GM04504 (cell line): ENCODE measurements around the gene SPON1.
"Not testable (repeated sequence)": the region's sequence is repeated elsewhere in the genome, so short reads cannot be mapped to it uniquely, and the experiment has no call there.

Experiments
- DNase-seq: peaks from one replicate; pipeline ENCODE4 v3.0.0-alpha.2; 2012; ENCODE audit warnings: low read depth

SPON1 gene

DNA sequence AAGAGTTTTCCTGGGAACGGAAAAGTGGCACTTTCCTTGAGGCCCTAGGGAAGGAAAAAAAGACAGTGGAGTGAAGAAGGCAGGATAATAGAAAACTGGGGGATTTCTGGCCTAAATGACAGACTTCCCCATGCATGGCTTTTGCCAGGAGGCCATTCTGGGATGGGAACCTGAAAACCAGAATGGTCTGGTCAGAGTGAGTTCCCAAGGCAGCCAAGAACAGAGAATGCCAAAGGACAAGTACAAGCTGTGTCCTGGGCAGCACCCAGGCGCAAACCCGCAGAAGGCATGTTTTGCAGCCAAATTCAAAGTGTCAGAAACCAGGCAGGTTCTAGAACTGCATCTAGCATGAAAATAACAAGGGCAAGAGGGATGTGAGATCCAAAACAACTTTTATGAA is 162.4 kb downstream of the SPON1 start:
- DNase-seq = no peak

DNA sequence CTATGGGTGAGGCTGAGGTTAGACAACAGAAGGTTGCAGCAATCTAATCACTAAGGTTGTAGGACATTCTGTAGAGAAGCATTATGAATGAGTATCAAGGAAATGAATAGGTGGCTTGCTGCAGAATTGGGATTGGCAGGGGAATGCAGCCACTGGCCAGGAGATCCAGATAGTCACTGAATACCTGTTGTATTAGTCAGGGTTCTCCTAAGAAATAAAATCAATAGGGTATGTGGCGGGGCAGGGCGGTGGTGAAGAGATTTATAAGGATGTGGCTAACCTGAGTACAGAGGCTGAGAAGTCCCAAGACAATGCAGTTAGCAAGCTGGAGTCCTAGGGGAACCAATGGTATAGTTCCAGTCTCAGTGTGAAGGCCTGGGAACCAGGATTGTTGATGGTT is 163.0 kb downstream of the SPON1 start:
- DNase-seq = no peak

DNA sequence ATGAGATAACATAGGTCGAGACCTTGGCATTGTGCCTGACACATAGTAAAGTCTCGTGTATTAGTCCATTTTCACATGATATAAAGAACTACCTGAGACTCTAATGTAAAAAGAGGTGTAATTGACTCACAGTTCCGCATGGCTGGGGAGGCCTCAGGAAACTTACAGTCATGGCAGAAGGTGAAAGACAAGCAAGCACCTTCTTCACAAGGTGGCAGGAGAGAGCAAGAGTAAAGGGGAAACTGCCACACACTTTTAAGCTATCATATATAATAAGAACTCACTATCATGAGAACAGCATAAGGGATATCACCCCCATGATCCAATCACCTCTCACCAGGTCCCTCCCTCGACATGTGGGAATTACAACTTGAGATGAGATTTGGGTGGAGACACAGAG is 165.2 kb downstream of the SPON1 start:
- DNase-seq = no peak

DNA sequence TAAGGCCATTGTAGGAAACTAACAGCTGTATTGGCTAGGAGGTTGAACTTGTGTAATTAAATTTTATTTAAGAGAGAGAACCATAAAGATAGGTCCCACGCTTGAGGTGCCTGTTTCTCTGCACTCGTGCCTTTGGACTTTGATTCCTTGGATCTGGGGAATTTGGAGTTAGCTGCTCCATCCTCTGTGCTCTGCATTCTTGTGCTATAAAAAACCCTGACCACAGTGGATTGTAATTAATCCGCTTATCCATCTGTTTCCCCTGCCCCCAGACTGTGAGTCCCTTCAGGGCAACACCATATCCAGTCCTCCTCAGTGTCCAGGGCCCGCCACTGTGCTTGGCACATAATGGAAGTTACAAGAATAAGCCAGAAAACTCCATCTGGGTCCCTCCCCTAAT is 169.8 kb downstream of the SPON1 start:
- DNase-seq = no peak

DNA sequence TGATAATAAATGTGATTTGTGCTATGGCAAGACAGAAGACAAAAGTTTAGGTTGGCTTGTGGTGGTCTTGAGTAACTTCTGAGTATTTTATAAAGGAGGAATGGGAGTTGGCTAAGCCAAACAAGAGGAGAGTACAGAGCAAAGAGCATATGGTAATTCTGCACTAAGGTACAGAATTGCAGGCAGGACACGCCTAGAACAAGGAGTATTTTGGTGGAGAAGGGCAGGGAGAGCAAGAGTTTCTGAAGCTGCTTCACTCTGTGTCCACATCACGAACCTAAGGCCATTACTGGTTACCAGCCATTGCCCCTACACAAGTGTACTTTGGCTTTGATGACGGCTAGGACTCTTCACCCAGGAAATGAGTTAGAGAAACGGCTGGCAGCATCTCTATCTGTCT is 170.9 kb downstream of the SPON1 start:
- DNase-seq = no peak

DNA sequence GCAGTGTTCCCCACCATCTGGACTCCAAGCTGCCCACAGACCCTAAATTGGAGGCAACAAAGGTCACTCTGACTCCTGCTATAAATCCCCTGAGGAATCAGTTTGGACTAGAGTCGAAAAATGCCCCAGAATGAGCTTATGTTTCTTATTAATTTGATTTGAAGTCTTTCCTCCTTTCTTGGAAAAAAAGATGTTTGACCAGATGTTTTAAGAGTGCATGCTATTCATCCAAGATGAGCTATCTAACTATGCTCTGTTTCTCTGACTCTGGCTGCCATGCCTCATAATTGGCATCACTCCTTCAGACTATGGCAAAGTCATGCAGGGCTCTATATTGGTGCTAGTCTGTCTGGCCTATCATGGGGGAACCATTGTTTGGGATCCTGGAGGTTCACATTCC is 174.0 kb downstream of the SPON1 start:
- no peak for DNase-seq

DNA sequence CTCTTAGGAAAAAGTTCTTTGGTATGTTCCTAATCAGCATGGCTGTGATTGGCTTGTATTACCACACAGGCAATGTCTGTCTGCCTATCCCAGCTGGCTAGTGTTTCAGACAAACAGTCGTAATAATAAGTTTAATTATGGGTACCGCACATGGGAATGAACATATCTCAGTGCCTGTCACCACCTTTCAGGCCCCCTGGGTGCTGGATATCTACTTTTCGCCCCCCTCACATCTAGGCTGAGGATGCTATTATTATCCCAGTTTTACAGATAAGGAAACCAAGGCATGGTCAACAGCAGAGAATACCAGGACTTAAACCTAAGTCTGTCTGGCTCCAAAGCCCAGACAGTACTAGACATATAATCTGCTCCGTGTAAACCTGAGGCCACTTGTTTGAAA is 174.8 kb downstream of the SPON1 start:
- no peak for DNase-seq

DNA sequence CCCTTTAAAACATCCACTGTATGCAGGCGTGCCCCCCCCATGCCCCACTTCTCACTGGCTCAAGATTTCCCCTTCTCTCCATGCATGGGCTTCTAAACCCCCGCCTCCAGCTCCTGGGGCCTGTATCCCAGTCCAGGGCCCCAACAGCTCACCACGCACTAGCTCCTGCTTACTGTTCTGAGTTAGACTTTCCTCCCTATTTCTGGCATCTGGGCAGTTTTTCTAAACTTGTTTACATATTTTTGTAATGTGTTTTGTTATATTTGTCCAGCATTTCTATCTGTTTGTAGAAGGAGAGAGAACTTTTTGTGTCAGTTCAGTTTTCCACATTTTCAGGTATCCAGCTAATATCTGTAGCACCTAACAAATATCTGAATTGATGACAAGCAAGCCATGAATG is 178.5 kb downstream of the SPON1 start:
- DNase-seq = no peak

DNA sequence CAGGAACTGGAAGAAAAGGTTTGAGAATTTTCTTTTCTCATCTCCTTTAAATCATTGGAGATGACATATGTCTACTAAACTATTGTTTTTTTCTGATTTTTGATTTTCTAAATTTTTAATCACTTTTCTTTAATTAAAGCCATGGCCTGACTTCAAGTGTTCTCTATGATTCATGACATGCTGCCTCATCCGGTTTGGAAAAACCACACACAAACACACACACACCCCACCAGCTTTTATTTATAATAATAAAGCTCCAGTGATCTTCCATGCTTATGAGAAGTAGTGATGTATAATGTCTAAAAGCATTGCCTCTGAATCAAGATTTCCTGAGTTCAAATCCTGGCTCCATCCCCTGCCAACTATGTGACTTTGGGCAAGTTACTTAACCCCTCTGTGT is 179.2 kb downstream of the SPON1 start:
- DNase-seq = no peak

DNA sequence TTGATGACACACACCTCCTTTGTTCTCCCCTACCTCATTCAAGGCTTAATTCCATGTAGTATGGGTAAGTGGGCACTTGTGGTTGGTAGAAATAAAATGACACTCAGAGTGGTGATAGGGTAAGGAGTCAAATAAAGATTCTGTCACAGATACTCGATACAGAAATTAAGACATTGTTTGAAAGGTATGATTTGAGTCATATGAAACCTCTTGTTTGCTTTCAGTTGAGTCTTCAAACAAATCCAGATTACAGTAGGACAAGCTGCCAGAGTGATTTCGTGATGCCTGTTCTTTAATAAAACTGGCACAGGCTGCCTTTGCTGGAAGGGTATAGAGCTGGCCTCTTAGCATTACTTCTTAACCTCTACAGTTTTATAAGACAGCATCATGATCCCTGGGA is 182.4 kb downstream of the SPON1 start:
- DNase-seq = no peak

DNA sequence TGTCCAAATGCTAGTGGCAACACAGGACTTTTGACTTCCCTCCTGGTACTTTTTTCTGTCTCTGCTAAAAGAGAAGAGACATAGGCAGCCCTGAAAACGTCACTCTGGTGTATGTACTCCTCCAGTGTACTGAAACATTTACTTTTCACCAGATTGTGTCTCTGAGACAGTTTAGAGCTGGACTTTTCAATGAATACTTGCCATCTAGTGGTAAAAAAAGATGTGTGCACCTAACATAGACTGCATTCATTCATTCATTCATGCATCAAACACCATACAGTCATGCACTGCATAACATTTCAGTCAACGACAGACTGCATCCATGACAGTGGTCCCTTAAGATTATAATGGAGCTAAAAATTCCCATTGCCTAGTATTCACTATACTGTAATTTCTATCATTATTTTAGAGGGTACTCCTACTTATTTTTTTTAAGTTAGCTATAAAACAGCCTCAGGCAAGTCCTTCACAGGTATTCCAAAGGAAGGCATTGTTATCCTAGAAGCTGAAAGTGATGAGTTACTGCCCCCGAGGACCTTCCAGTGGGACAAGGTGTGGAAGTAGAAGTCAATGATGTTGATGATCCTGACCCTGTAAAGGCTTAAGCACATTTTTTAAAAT is 186.2 kb downstream of the SPON1 start:
- DNase-seq = peak; percentile 13

DNA sequence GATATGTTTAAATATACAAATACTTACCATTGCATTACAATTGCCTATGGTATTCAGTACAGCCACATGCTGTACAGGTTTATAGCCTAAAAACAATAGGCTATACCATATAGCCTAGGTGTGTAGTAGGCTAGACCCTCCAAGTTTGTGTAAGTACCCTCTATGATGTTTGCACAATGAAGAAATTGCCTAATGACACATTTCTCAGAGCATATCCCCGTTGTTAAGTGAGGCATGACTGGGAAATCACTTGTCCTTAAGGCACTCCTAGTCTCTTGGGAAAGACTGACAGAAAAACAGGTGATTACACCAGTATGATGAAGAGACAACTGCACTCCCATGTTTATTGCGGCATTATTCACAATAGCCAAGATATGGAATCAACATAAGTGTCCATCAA is 187.2 kb downstream of the SPON1 start:
- no peak for DNase-seq

DNA sequence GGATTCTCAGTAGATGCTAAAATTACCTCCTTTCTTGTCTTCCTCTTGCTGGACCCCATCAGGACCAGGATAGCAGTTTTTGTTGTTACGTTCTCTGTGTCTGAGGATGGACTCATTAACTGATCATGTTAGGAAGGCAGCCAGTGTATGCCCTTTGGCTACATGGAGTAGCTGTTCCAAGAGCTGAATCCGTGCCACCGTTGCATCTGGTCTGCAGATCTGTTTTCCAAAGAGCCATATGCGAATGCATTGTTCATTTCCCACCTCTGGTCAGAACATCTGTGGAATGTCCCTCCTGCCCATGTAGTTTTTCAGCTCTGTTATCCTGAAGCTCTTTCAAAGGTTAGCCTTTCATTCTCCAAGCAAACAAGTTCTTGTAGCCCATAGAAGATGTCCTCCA is 188.4 kb downstream of the SPON1 start:
- DNase-seq = no peak

DNA sequence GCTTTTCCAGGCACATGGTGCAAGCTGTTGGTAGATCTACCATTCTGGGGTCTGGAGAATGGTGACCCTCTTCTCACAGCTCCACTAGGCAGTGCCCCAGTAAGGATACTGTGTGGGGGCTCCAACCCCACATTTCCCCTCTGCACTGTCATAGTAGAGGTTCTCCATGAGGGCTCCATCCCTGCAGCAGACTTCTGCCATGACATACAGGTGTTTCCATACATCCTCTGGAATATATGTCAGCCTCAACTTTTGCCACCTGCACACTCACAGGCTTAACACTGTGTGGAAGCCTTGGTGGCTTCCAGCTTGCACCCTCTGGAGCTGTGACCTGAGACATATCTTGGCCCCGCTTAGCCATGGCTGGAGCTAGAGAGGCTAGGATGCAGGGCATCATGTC is 191.6 kb downstream of the SPON1 start:
- not testable (repeated sequence) for DNase-seq

DNA sequence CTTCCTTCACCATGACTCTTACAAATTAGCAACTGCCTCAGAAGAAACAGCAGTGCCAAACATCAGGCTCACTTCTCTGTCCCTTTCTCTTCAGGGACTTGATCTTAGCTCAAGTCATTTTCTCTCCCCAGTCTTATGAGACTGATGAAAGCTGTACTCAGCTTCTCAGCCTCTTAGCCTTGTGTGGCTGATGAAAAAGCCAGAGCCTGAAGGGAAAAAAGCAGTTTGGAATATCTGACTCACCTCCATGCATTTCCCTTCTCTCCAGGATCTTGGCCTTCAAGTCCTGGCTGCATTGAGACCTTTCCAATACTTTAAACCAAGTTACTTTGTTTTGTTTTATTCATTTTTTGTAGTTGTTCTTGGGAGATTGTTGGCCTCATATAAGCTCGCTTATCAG is 195.9 kb downstream of the SPON1 start:
- DNase-seq = no peak

DNA sequence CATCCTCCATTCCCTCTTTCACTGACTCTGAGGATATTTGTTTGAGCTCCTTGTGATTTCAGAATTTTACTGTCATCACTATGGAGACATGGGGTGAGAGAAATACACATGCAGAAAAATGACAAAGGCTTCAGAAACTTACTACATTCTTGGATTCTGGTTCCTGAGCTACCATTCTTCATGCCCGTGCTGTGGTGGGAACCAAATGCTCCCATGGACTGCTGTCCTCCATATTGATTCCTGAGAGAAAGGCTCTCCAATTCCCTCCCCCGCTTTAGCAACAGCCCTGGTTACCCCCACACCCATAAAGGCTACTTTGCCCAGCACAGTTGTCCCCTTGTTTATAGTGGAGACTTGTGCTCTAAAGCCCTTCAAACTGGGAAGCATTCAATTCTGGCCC is 201.1 kb downstream of the SPON1 start:
- no peak for DNase-seq

DNA sequence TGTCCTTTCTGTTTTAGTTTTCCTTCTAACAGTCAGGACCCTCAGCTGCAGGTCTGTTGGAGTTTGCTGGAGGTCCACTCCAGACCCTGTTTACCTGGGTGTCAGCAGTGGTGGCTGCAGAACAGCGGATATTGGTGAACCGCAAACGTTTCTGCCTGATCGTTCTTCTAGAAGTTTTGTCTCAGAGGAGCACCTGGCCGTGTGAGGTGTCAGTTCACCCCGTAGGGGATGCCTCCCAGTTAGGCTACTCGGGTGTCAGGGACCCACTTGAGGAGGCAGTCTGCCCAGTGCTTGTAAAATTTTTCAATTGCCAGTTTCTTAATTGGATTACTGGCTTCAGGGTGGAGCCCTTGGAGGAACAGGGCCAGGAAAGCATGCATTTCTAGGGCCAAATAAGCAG is 211.2 kb downstream of the SPON1 start:
- not testable (repeated sequence) for DNase-seq

DNA sequence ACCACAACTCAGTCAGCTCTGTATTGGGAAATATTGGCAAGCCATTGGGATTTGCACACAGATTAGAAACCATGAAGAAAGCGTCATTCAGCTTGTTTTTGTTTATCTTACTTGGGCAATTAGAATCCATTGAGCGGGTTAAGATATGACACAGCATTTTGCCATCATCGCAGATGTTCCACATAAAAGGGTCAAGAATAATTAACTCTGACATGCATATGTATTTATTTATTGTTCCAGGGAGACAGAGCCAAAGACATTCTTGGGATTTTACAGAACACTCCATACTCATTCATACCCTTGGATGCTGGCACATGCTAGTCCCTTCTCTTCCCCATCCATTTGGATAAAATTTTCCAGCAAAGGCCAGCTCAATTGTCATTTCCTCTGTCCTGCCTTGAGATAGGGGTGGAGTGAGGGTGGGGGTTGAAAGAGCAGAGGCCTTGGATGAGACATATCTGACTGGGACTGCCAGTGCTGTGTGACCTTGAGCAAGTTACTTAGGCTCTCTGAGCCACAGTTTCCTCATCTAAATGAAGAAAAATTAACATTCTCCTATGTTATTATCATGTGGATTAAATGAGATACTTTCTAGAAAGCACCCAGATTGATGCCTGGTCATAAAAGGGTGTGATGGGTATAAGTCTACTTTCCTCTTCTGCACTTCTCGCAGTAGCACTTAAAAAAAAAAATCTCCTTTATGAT is 216.7 kb downstream of the SPON1 start:
- peak; percentile 43 for DNase-seq

DNA sequence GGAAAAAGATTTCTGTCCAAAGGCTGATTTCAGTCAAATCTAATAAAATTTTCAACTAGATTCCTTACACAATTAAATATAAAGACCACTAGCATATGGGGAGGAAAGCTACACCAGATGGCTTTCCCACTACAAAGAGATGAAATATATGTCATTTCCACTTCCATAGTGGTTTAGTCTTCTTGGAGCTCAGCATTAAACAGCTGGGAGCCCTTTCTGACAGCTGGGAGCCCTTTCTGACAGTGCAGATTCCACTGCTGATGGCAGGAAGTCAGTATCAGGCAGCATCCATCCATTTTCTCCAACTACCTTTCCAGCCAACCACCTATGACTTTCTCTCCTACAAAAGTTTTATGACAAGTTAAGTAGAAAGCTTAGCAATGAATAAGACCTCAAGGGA is 218.6 kb downstream of the SPON1 start:
- DNase-seq = no peak

DNA sequence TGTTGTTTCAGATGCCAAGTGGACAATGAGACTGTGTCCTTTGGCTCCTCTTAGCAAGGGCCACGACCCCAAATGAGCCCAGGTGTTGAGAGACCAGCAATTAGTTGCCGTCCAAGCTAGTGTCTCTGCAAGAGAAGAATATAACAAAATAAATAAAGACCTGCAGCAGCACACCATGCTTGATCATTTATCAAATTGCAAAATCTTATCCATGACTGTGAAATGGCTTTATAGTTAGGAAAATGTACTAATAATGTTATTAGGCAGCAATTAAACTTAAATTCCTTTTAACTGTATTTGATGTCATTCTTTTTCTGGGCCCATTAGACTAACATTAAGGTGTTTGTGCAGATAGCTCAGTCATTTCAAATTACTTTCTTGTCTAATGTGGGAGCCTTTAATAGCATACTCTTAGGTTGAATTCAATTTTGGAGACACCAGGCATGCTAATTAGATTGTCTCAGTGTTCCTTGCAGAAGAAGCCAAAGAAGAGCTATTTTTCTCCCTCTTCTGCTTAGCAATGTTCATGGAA is 220.4 kb downstream of the SPON1 start:
- no peak for DNase-seq

DNA sequence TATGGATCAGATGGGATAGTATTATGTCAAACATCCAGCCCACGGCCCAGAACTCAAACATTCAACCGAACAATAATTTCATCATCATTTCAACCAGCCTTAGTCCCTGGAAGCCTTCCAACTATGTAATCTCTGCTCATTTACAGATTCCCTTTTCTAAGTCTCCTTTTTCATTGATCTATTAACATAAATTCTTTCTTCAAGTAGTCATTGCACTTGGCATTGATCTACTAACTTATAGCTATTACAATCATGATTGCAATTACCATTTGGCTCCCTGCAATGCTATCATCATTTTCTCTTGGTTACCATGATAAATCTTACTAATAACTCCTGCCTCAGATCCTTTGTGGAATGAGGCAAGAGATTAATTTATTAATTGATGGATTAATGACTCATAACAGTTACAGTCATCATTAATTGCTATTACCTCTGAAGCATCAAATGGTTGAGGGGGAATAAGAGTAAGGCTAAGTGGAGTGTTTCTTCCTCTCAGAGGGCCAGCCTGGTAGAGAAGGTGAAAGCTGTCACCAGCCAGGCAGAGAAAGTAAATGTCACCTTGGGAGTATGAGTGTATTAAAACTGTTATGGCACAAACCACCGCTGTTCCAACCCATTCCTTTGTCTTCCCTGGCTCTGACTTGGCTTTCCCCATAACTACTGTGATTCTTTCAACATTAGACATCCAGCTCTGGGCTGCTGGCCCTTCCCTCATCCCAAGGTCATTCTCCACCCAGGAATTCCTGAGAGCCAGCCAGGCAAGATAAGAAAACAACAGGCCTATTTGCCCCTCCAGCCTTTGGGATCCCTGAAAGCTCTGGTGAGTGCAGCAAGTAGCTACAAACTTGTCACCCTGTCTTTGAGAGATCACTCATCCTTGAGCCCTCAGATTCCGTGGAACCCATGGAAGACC is 221.8 kb downstream of the SPON1 start:
- no peak for DNase-seq

DNA sequence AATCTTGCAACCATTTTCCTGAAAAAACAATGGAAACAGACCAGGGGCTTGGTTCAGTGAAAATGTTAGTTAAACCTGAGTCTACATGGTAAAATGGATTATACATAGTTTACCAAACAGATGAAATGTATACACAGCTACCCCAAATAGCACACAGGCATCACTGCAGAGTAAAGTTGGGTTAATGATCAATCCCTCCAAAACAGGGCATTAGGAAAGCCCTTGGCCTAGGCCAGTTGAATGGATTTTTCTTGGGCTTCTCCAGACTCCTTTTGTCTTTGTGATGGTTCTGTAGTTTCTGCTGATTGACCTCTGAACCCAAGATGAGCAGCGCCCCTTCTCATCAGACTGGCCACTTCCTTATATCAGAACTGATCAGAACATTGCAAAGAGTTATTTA is 222.9 kb downstream of the SPON1 start:
- no peak for DNase-seq
